ENCODE results near the gene NF1.
"Not testable (repeated sequence)": the region's sequence is repeated elsewhere in the genome, so short reads cannot be mapped to it uniquely, and the experiment has no call there.

NF1 gene

DNA sequence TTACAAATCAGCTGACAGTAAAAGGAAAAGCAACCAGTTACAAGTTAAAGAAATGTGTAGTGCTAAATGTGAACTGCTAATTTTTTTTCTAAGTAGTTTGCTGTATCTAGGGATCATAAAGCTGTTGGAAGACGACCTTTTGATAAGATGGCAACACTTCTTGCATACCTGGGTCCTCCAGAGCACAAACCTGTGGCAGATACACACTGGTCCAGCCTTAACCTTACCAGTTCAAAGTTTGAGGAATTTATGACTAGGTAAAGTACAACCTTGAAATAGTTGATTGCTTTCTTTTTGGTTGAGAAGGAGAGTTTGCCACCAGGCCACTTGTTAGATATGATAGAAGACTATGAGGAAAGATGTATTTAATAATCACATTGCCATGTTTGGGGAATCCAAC is 166.8 kb downstream of the NF1 start:
- no peak for DNase-seq (ENCODE audit: low spot score)

DNA sequence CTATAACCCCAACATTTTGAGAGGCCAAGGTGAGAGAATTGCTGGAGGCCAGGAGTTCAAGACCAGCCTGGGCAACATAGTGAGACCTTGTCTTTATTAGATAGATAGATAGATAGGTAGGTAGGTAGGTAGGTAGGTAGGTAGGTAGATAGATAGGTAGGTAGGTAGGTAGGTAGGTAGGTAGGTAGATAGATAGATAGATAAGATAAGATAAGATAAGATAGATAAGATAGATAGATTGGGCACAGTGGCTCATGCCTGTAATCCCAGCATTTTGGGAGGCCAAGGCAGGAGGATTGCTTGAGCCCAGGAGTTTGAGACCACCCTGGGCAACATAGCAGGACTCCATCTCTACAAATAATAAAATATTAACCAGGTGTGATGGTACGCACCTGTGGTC is 168.1 kb downstream of the NF1 start:
- not testable (repeated sequence) for DNase-seq (ENCODE audit: low spot score)

DNA sequence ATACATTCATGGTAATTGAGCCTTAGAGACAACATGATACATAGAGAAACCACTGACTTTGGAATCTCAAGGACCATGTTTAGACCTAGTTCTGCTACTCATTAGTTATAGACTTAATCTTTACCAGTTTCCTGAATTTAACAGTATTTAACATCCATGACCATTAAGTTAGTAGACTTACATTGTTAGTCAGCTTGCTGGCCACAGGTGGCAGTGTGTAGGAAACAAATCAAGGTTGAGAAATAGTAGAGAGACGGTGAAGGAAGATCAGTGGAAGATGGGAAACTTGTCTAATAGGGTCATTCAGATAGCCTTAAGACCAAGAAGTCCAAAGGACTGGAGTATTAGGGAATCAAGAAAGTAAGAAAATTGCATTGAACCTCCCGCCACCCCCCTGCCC is 171.3 kb downstream of the NF1 start:
- no peak for DNase-seq (ENCODE audit: low spot score)

DNA sequence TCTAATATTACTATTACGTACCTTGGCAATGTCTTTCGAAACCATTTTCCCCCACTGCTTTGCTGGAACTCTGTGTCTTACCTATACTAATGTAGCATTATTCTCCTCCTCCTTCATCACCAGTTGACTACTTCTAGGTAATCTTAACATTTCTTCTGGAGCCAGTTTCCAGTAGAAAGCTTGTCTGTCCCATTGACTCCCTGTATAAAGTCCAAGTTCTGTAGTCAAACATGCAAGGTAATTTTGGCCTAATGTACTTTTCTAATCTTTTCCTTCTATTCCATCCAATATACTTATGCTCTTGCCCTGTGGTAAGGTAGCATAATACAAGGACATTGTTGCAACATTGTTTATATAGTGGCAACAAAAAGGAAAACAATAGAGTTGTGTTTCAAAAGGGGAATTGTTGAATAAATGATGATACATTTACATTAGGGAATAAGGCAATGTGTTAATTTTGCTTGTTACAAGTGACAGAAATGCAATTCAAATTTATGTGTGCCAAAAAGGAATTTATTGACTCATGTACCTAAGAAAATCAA is 174.3 kb downstream of the NF1 start:
- DNase-seq (ENCODE audit: low spot score), result no peak

DNA sequence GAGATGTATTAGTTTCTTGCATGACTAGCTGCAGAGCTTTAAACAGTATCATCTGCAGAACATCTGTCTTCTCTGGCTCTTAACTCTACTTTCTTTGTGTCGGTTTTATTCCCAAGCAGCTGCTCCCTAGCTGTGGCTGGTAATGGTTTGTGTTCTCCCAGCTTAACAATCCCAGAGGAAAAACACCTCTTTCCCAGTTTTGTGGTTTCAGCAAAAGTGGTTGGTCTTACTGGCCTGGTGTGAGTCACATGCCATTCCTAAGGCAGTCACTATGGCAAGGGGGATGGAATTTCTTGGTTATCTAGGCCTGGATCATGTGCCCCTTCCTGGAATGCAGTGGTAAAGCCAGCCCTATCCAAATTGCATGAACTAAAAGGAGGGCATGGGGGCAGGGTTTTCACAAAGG is 174.8 kb downstream of the NF1 start:
- DNase-seq (ENCODE audit: low spot score), result no peak

DNA sequence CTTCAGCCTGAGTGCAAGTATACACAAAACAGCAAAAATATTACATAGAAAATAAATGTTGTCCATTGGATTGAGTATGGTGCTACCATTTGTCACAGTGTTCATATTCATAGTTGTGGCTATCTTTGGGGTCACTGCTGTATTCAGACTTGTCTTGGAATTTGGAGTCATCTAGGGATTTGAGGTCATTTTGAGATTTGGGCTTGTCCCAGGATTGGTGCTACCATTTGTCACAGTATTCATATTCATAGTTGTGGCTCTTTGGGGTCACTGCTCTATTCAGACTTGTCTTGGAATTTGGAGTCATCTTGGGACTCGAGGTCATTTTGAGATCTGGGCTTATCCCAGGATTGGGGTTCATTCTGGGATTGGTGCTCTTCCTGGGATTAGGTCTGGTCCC is 177.5 kb downstream of the NF1 start:
- no peak for DNase-seq (ENCODE audit: low spot score)

DNA sequence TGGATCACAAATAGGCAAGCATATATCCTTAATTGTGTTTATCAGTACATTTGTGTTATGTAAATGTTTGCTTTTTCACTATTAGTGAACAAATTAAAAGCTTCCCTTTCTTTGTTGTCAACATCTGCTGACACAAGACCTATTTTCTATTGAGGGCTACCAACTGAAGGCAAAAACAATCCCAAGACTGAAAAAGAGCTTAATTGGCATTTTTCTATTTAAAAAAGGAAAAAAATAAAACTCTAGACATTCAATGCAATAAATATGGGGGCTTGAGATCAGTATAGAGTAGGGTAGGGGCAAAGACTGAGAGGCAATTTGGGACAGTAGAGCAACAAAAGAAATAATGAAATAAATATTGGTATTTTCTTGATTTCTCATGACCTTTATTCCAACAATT is 178.0 kb downstream of the NF1 start:
- no peak for DNase-seq (ENCODE audit: low spot score)

DNA sequence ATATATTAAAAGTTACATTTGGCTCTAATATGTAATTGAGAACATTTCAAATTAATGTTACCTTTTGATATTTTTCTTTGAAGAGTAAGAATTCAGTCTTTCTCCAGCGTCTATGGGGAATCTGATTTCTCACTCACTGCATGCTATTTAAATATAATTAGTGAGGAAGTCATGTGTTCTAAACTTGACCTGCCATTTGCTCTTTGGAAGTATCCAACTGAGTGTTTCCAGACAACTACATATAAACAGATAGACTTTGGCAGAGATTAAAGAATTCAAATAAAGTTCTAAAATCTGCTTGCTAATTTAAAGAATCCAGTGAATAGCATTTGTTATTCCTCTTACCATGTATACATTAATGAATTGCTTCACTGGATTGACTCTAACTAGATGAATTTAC is 178.7 kb downstream of the NF1 start:
- no peak for DNase-seq (ENCODE audit: low spot score)

DNA sequence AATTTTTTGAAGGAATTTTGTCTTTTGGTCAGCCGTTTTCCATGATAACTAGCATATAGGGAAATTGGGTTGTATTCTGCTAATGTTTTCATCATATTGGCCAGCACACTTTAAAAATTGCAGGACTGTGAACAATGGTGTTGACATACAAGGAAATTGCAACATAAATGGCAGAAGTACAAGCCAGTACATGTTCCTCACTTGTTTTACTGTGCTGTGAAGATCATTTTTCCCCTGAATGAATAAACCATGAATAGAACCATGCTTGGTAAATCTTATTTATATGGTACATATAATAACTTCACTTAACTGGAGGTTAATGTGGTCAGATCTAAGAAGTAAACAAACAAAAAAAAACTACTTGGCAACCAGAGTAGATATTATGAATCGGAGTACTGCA is 179.5 kb downstream of the NF1 start:
- no peak for DNase-seq (ENCODE audit: low spot score)

DNA sequence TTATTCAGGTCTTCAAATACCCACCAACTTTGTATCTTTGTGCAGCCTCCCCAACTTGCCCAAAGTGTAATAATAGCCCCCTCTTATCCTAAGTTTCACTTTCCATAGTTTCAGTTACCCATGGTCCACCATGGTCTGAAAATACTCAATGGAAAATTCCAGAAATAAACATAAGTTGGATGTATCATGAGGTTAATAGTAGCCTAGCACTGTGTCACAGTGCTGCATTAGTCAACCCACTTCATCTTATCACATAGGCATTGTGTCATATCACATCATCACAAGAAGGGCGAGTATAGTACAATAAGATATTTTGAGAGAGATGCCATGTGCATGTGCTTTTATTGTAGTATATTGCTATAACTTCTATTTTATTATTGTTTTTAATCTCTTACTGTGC is 180.3 kb downstream of the NF1 start:
- no peak for DNase-seq (ENCODE audit: low spot score)

DNA sequence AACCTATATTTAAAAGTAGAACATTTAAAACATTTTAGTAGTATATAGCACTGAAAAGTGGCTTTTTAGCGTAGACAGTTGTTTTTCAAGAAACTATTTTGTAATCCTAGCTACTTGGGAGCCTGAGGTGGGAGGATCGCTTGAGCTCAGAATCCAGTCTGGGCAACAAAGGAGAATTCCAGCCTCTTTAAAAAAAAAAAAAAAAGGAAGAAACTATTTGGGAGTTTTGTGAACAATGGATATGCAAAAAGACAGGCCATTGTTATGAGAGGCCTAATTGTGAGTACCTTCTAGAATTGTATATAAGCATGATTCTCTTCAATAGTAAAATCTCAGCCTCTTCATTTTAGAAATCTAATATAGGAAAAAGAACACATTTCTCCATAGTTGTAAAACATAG is 184.6 kb downstream of the NF1 start:
- DNase-seq (ENCODE audit: low spot score), result no peak

DNA sequence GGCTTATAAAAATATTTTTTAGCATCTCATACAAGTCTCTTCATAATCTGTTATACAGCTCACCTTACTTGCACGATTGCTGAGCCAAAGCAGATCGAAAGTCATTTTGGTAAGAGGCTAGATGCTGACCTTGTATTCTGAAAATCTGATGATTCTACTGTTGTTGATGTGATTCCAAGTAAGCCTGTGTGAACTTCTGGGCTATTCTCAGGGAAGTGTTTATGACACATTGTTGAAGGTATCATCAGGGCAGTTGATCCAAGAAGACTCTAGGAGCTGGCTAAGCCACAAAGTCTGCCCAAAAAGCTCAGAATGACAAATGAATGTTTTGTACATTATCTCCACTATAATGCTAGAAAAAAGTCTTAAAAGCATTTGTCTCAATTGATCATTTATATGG is 186.3 kb downstream of the NF1 start:
- DNase-seq (ENCODE audit: low spot score), result no peak

DNA sequence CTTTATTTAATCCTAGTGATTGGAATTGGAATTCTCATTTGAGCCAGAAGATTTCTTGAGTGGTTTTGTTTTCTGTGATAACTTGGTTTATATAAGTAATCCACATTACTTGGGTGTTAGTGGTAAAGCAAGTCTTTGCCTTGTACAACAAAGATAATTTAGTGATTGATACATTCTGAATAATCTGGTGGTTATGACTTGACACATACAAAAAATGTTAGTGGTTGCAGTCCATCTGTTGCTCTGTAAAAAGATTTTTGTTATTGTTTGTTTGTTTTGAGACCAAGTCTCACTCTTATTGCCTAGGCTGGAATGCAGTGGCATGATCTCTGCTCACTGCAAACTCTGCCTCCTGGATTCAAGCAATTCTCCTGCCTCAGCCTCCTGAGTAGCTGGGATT is 189.1 kb downstream of the NF1 start:
- no peak for DNase-seq (ENCODE audit: low spot score)

DNA sequence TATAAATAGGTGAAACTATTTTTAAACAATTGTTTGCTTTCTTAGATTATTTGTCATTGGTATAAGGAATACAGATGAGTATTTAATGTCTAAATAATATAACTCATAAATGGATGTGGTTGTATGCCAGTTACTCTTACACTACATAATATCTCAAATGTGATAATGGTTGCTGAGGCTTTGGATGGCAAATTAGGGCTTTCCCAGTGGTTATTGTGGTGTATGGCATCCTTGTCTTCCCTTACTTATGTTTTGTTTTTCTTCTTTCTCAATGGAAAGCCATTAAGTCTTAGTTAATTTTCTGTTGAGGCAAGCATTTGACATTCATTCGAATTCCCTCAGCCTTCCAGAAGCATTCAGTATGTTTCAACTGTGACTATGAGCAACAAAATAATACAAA is 191.8 kb downstream of the NF1 start:
- no peak for DNase-seq (ENCODE audit: low spot score)

DNA sequence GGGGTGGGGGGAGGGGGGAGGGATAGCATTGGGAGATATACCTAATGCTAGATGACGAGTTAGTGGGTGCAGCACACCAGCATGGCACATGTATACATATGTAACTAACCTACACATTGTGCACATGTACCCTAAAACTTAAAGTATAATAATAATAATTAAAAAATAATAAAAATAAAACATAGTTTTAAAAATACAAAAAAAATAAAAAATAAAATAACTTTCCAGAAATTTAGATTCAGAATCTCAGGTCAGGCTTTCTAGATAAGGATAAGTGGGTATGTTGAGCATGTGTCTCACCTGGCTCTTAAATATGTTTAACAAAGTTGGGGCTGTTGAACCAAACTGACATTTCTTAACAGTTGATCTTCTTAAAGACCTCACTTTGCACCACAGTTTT is 193.2 kb downstream of the NF1 start:
- DNase-seq (ENCODE audit: low spot score), result not testable (repeated sequence)

DNA sequence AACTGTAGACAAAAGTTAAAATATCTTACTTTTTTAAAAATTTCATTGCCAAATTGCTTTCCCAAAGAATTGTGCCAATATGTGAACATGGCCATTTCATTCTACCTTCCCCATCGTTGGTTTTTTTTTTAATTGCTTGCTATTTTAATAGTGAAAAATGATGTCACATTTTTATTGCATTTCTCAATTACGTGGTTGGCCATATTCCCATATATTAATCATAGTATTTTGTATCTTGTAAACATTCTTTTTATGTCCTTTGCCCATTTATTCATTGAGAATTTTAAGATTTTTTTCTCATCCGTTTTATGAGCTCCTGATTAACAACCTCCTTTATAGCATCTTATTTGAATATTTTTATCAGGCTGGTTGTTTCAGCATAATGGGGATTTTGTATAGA is 195.0 kb downstream of the NF1 start:
- DNase-seq (ENCODE audit: low spot score), result no peak

DNA sequence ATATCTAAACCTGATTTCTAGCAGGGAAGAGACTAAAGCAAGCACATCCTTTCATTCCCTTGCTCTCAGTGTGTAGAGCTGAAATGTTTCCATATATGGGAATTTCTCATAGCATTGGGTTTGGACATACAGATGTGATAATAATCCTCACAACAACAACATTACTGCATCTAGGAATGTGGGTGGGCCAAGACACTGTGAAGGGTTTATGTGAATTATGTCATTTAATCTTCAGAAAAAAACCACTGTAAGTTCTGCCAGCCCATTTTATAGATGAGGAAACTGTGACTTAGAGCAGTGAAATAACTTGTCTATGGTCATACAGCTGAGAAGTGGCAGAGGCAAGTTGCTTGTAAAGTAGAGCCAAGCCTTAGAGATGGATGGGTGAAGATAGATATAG is 197.0 kb downstream of the NF1 start:
- no peak for DNase-seq (ENCODE audit: low spot score)

DNA sequence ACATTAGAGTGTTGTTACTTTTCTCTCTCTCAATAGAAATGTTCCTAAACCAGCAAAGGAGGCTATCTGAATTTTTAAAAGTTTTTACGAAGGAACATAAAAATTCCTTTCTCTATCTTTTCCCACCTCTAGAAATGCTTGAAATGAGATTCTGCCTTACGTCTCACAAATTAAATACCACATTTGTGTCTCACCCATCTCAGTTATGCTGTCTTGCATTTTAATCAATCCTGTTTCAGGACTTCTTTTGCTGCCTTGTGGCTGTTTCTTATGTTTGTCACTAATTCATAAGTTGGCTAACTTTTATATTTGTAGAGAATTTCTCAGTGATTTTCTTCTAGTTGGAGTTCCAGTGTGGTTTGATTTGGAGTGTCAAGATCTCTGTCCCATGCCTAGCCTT is 198.8 kb downstream of the NF1 start:
- no peak for DNase-seq (ENCODE audit: low spot score)

DNA sequence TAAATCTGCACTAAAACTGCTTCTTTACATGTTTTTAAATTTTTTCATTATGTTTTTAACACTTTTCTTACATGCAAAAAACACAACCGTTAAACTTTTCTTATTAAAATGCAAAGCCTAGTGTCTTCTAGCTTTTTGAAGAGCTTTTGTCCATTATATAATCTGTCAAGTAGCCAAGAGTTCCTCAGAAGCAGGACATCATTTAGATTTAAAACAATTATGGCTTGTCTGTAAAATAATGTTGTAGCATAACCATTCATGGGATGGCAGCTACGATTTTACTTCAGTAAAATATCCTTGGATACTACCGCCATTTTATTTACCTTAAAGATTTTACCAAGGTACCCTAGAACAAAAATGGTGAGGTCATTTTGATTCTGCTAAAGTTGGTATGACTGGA is 199.5 kb downstream of the NF1 start:
- no peak for DNase-seq (ENCODE audit: low spot score)

DNA sequence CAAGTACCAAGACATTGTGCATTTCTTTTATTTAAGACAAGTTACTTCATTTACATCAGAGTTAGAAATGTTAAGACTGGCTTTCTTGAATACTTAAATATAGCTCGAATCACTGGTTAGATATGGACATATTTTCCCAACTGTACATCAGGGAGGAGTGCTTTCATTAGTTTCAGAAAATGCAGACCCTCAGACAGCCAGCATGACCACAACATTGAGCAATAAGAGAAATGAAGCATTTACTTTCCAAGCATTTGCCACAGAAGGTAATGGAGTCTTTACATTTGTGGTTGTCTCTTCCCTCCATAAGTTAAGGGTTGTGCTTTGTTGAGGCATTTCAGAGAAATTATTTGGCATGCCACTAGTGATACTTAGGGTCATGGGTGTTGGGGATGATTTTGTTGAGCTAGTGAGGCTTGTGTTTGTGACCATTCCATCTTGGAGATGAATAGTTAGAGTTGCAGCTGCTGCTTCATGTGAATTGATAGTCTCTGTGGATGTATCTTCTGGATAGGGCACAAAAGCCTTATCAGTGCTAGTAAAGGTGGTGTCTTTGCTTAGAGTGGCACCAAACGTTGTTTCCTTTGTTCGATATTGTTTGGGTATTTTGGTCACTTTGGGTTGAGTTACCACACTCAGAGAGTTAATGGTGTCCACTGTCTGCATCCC is 200.2 kb downstream of the NF1 start:
- DNase-seq (ENCODE audit: low spot score), result no peak

DNA sequence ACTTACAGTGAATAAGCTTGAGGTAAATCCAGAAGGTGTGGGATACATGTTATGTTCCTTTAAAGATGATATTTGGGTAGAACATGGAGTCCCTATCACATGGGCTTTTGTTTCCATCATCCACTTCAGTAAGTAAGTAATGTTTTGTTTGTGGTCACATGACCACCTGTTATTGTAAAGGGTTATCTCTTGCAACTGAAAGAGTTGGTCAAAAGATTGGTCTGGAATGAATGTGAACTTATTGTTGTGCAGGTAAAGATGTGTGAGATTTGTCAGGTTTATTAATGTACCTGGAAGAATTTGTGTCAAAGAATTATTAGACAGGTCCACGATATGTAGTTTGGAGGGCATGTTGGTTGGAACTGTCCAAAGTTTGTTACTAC is 200.7 kb downstream of the NF1 start:
- no peak for DNase-seq (ENCODE audit: low spot score)

DNA sequence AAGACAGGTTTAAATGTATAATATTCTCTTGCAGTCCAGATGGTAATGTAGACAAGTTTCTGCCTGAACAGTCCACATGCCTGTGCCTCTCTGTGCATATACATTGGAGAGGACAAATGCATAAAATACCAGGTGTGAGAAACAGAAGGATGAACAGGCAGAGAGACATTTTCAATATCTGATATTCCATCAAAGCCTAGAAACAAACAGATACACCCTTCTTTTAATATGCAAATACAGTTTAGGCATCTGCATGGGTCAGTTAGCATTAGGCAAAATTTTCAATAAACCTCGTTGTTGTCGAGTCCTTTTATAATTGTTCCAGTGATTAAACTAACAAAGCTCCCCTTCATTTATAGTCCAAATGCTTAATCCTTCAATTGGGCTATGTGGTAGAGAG is 201.4 kb downstream of the NF1 start:
- DNase-seq (ENCODE audit: low spot score), result no peak

DNA sequence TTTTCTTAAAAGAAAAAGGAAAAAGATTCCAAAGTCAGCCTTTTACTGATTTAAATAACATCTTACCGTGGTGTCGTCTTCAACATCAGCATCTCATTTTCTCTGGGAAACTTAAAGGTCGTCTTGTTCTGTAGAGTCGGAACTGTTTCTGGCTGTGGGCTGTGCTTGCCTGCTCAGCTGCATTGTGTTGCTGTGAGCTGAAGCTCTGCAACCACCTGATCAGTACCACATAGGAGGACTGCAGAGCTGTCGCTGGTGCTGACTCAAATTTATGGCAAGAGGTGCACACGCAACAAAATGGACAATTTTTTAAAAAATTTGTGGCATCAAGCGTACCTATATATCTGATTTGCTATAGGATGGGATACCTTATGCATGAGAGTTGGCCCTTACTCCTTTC is 202.3 kb downstream of the NF1 start, which contains the start of gene OMG:
Gene OMG, minus strand, starts transcription at position 150 of the 400 bp plus-strand sequence. CDS start 908 bp downstream, outside the sequence.
- no peak for DNase-seq (ENCODE audit: low spot score)

DNA sequence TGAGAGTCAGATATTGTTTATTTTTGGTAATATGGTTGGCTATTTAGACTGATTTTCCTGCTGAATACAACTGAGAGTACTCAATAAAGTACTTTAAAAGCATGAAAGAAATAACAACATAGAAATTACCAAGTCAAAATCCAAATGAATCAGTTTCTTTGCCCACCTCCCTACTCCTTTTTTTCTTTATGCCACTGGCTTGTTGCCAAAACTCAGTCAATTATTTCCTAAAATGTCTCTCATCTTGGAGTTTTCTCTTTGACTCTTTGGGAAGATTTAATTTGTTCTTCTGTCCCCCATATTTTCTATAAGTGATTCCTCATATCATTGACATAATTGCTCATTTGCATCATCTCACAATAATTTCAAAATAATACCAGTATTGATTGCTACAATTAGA is 204.8 kb downstream of the NF1 start:
- no peak for DNase-seq (ENCODE audit: low spot score)

DNA sequence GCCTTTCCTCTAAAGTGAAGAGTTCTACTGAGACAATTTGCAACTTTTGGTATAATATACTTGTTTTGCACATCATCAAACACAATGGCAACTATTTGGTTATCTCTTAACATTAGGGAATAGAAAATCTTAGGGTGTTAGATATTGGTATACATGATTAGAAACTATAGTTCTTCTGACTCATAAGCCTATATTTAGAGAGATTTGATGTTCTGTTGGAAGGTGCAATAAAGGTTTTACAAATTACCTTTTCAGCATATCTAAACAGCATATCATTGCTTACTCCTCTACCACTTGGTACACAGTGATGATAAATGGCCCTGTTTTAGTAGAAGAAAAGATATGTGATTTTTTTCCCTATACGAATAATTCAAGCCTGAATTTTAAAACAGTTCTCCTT is 212.9 kb downstream of the NF1 start:
- no peak for DNase-seq (ENCODE audit: low spot score)
